ENCODE measurements around the gene FBXO11.

Gene FBXO11

GRCh38 chr2:47849368-47849767 is 56.9 kb downstream of the FBXO11 start:
- no peak for DNase-seq (ENCODE audit: low spot score)

- DNase-seq (ENCODE audit: low spot score) = no peak
Observed at GRCh38 chr2:47844162-47844561, 62.1 kb downstream of the FBXO11 start.

GRCh38 chr2:47843407-47843806 is 62.9 kb downstream of the FBXO11 start:
- no peak for DNase-seq (ENCODE audit: low spot score)

GRCh38 chr2:47842846-47843245 is 63.5 kb downstream of the FBXO11 start:
- DNase-seq (ENCODE audit: low spot score) = no peak

GRCh38 chr2:47838686-47839085 is 67.6 kb downstream of the FBXO11 start:
- no peak for DNase-seq (ENCODE audit: low spot score)

- no peak for DNase-seq (ENCODE audit: low spot score)
Observed at GRCh38 chr2:47838249-47838648, 68.0 kb downstream of the FBXO11 start.

GRCh38 chr2:47833516-47833968 is 72.8 kb downstream of the FBXO11 start:
- no peak for DNase-seq (ENCODE audit: low spot score)

- DNase-seq (ENCODE audit: low spot score) = no peak
Observed at GRCh38 chr2:47822518-47822917, 83.8 kb downstream of the FBXO11 start.

GRCh38 chr2:47819834-47820233 is 86.5 kb downstream of the FBXO11 start:
- DNase-seq (ENCODE audit: low spot score) = no peak

GRCh38 chr2:47818777-47819176 is 87.5 kb downstream of the FBXO11 start:
- no peak for DNase-seq (ENCODE audit: low spot score)

GRCh38 chr2:47815764-47816163 is 90.5 kb downstream of the FBXO11 start:
- no peak for DNase-seq (ENCODE audit: low spot score)

- DNase-seq (ENCODE audit: low spot score) = no peak
Observed at GRCh38 chr2:47811668-47812067, 94.6 kb downstream of the FBXO11 start.

- no peak for DNase-seq (ENCODE audit: low spot score)
Observed at GRCh38 chr2:47810850-47811249, 95.4 kb downstream of the FBXO11 start.

- DNase-seq (ENCODE audit: low spot score) = no peak
Observed at GRCh38 chr2:47809903-47810302, 96.4 kb downstream of the FBXO11 start.

- DNase-seq (ENCODE audit: low spot score) = no peak
Observed at GRCh38 chr2:47808614-47809013, 97.7 kb downstream of the FBXO11 start.

GRCh38 chr2:47805850-47806249 is 100.4 kb downstream of the FBXO11 start:
- no peak for DNase-seq (ENCODE audit: low spot score)

- DNase-seq (ENCODE audit: low spot score) = no peak
Observed at GRCh38 chr2:47803770-47804169, 102.5 kb downstream of the FBXO11 start.

- DNase-seq (ENCODE audit: low spot score) = no peak
Observed at GRCh38 chr2:47803363-47803762, 102.9 kb downstream of the FBXO11 start.

- DNase-seq (ENCODE audit: low spot score) = no peak
Observed at GRCh38 chr2:47801118-47801517, 105.2 kb downstream of the FBXO11 start.

GRCh38 chr2:47799031-47799609 is 107.2 kb downstream of the FBXO11 start:
- no peak for DNase-seq (ENCODE audit: low spot score)

- DNase-seq (ENCODE audit: low spot score) = no peak
Observed at GRCh38 chr2:47798631-47799030, 107.7 kb downstream of the FBXO11 start.

- no peak for DNase-seq (ENCODE audit: low spot score)
Observed at GRCh38 chr2:47796090-47796697, 110.1 kb downstream of the FBXO11 start.

GRCh38 chr2:47785986-47786385 is 120.3 kb downstream of the FBXO11 start:
- DNase-seq (ENCODE audit: low spot score) = no peak

- no peak for DNase-seq (ENCODE audit: low spot score)
Observed at GRCh38 chr2:47784352-47784851, 121.9 kb downstream of the FBXO11 start.
